B cell (primary cell): ENCODE results near the gene CLASP1. TPM values are rescaled to one million over a fixed set of nuclear protein-coding genes. Genes with fewer than 3 reads are reported as not detected.

ENCODE experiments used
- ATAC-seq: fragments of 200-7000 bp; cut with Tn5 transposase; one replicate; pipeline ENCODE4 v1.10.0; 2021; ENCODE audit warnings: low read depth, mild to moderate bottlenecking, moderate number of reproducible peaks, moderate library complexity
- CTCF ChIA-PET: fragments of 350-600 bp; sonication (Branson Sonifier 250); formaldehyde crosslinking; loops from one replicate; lab custom pipeline; 2021; ENCODE audit warnings: antibody characterized with exemption, inconsistent platforms; lab: Charles Lee
- POLR2A ChIA-PET: fragments of 350-600 bp; sonication (Branson Sonifier 250); formaldehyde crosslinking; loops from one replicate; lab custom pipeline; 2021; ENCODE audit warnings: antibody characterized with exemption; lab: Charles Lee
- DNase-seq: peaks from one replicate; pipeline ENCODE4 v3.0.0; 2013
- H2AFZ ChIP-seq: 2 replicates; pipeline ENCODE4 v1.6.1; 2012; ENCODE audit warnings: mild to moderate bottlenecking, low read depth, low read length; ENCODE audit not compliant: insufficient read depth, poor library complexity, severe bottlenecking
- H3K27ac ChIP-seq, 2 donors: 1 replicate in 1 of 2; 2 replicates in 1 of 2; pipeline ENCODE4 v1.5.1; 2012 to 2013; ENCODE audit warnings: low read length in 2 of 2, mild to moderate bottlenecking in 2 of 2, moderate library complexity in 1 of 2
- H3K27me3 ChIP-seq, 4 experiments: fragments of 200-600 bp in 1 of 4; sonication (generic) in 1 of 4; replicated peaks in 1 of 4; 1 replicate in 2 of 4; 2 replicates in 2 of 4; pipeline versions ENCODE4 v1.6.1 to v1.7.0; 2013 to 2016; ENCODE audit warnings: low read length in 3 of 4, mild to moderate bottlenecking in 2 of 4, mixed read lengths in 1 of 4, moderate library complexity in 1 of 4; ENCODE audit not compliant: insufficient read depth in 4 of 4, control insufficient read depth in 3 of 4; ENCODE audit errors: control extremely low read depth in 1 of 4
- H3K36me3 ChIP-seq, 2 experiments: replicated peaks in 1 of 2; 1 replicate in 1 of 2; 2 replicates in 1 of 2; pipeline versions ENCODE4 v1.6.1 to v1.7.1; 2013; ENCODE audit warnings: low read length in 1 of 2; ENCODE audit not compliant: insufficient read depth in 2 of 2, control insufficient read depth in 1 of 2; ENCODE audit errors: control extremely low read depth in 1 of 2, extremely low read depth in 1 of 2
- H3K4me1 ChIP-seq, 2 donors: fragments of 200-600 bp in 1 of 2; sonication (generic) in 1 of 2; 1 replicate in 1 of 2; 2 replicates in 1 of 2; pipeline versions ENCODE4 v1.5.1 to v1.6.1; 2013 to 2017; ENCODE audit warnings: low read length in 2 of 2; ENCODE audit not compliant: control insufficient read depth in 2 of 2, insufficient read depth in 2 of 2
- H3K4me2 ChIP-seq: replicated peaks from 2 replicates; pipeline ENCODE3; 2012; ENCODE audit warnings: mild to moderate bottlenecking, low read depth, low read length; ENCODE audit not compliant: poor library complexity, severe bottlenecking
- H3K4me3 ChIP-seq, 5 experiments: fragments of 200-600 bp in 1 of 5; sonication (generic) in 1 of 5; 1 replicate in 3 of 5; 2 replicates in 2 of 5; pipeline versions ENCODE4 v1.5.1 to v1.7.0; 2011 to 2016; ENCODE audit warnings: low read length in 4 of 5, mild to moderate bottlenecking in 4 of 5, low read depth in 2 of 5, control low read depth in 1 of 5, moderate library complexity in 1 of 5; ENCODE audit not compliant: insufficient read depth in 1 of 5; ENCODE audit errors: control extremely low read depth in 1 of 5, extremely low read depth in 1 of 5
- H3K79me2 ChIP-seq: fragments of 200-600 bp; sonication (generic); one replicate; pipeline ENCODE4 v1.6.0; 2016; ENCODE audit warnings: low read length; ENCODE audit not compliant: control insufficient read depth, insufficient read depth
- H3K9ac ChIP-seq: fragments of 200-600 bp; sonication (generic); 2 replicates; pipeline ENCODE4 v1.6.1; 2017; ENCODE audit warnings: mild to moderate bottlenecking, low read length, moderate library complexity
- H3K9me3 ChIP-seq, 3 donors: one replicate each; pipeline versions ENCODE4 v1.6.1 to v1.7.1; 2013; ENCODE audit warnings: low read length in 2 of 3; ENCODE audit not compliant: control insufficient read depth in 2 of 3, insufficient read depth in 1 of 3; ENCODE audit errors: control extremely low read depth in 1 of 3
- H4K20me1 ChIP-seq: 2 replicates; pipeline ENCODE4 v1.6.0; 2012; ENCODE audit warnings: mild to moderate bottlenecking, low read length; ENCODE audit not compliant: insufficient read depth, control insufficient read depth, poor library complexity, severe bottlenecking
- H3K27ac Mint-ChIP-seq: one replicate; pipeline ENCODE4 v1.8.0; 2021; ENCODE audit warnings: mixed read lengths
- H3K27me3 Mint-ChIP-seq: one replicate; pipeline ENCODE4 v1.8.0; 2021; ENCODE audit warnings: mixed read lengths
- H3K4me1 Mint-ChIP-seq: one replicate; pipeline ENCODE4 v1.8.0; 2021; ENCODE audit warnings: mixed read lengths
- H3K4me3 Mint-ChIP-seq: one replicate; pipeline ENCODE4 v1.8.0; 2021; ENCODE audit warnings: mixed read lengths
- H3K9me3 Mint-ChIP-seq: one replicate; pipeline ENCODE4 v1.8.0; 2022; ENCODE audit warnings: mixed read lengths; ENCODE audit not compliant: insufficient read depth
- EZH2 ChIP-seq: IDR thresholded peaks from 2 replicates; pipeline ENCODE4 v1.6.1; 2012; ENCODE audit warnings: borderline replicate concordance, low read depth, mild to moderate bottlenecking, moderate library complexity, low read length; ENCODE audit not compliant: insufficient read depth, poor library complexity, severe bottlenecking
- WGBS: methylation state at CpG from one replicate; pipeline ENCODE4 v1.1.5; 2013; ENCODE audit warnings: missing lambda C conversion rate; ENCODE audit not compliant: insufficient coverage; 5-methylcytosine and 5-hydroxymethylcytosine counted together
- intact Hi-C: fragments of 100-400 bp; cut with micrococcal nuclease; formaldehyde crosslinking; loops from one replicate; pipeline ENCODE4 v1.10.0; 2022
- polyA plus RNA-seq: library from polyadenylated mRNA; depleted of rRNA; stranded (reverse); fragments of >200 nt; gene quantifications from 2 replicates; pipeline ENCODE4 v1.2.3, GENCODE V29; 2012
- total RNA-seq, 2 donors: library from RNA; stranded (reverse); fragments of 120-200 nt in 1 of 2; gene quantifications; 1 replicate in 1 of 2; 2 replicates in 1 of 2; pipeline versions ENCODE4 v1.2.3 to v1.2.4, GENCODE V29; 2013 to 2022
- TF ChIP-seq, protein P1 (sequence below): fragments of 200-600 bp; IDR thresholded peaks from one replicate; pipeline ENCODE4 v1.8.0; 2022; ENCODE audit warnings: antibody characterized with exemption, mild to moderate bottlenecking

Gene CLASP1
- total and polyA plus RNA-seq, 2 donors (not counting 1 experiment from before 2014, with no cell fraction given), result 8.7 to 88.0 TPM

DNA sequence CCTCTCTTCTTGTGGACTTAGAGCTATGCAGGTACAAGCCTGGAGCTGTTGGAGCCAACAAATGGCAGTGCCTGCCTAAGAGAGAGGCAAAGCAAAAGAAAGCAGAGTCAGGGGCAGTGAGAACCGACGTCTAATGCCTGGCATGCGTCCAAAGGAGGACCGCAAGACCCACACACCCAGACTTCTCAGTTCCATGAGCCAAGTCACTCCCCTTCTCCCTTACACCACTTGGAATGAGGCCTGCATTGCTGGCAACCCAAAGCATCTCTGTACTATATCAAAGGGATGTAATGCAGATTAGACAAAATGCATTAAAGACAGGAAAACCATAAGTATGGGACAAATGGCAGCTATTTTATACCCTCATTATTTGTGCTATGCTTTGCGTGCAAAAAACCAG is 168.4 kb downstream of the CLASP1 start:
- H3K79me2 ChIP-seq, result peaks cover 22% of the 10 kb centered on the region
- peaks cover 6 to 16% of the 10 kb centered on the region in 2 experiments for H3K36me3 ChIP-seq
- H3K4me3 ChIP-seq, result no peak overlapping the region
- intact Hi-C loops, result no loop called here
- no peaks in the 10 kb centered on the region for H3K27me3 ChIP-seq
- H3K9ac ChIP-seq, result no peak overlapping the region
- H3K27ac ChIP-seq, result no peak overlapping the region
- TF ChIP-seq, protein P1, sequence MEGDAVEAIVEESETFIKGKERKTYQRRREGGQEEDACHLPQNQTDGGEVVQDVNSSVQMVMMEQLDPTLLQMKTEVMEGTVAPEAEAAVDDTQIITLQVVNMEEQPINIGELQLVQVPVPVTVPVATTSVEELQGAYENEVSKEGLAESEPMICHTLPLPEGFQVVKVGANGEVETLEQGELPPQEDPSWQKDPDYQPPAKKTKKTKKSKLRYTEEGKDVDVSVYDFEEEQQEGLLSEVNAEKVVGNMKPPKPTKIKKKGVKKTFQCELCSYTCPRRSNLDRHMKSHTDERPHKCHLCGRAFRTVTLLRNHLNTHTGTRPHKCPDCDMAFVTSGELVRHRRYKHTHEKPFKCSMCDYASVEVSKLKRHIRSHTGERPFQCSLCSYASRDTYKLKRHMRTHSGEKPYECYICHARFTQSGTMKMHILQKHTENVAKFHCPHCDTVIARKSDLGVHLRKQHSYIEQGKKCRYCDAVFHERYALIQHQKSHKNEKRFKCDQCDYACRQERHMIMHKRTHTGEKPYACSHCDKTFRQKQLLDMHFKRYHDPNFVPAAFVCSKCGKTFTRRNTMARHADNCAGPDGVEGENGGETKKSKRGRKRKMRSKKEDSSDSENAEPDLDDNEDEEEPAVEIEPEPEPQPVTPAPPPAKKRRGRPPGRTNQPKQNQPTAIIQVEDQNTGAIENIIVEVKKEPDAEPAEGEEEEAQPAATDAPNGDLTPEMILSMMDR, result no peak
- TF ChIP-seq EZH2, result no peak
- ChIA-PET POLR2A (no interaction called here), CTCF (no interaction called here)
- H2AFZ ChIP-seq, result no peak overlapping the region
- H3K9me3 Mint-ChIP-seq, result no peaks in the 10 kb centered on the region
- H3K27ac Mint-ChIP-seq, result no peak overlapping the region
- no peak overlapping the region for H3K4me3 Mint-ChIP-seq
- WGBS, result 96% methylated on average over 4 of the region's 5 CpGs
- H3K4me2 ChIP-seq, result no peak overlapping the region
- DNase-seq (no peak), ATAC-seq (no peak)
- H4K20me1 ChIP-seq, result no peaks in the 10 kb centered on the region
- H3K4me1 Mint-ChIP-seq, result peaks cover 18% of the 10 kb centered on the region
- no peaks in the 10 kb centered on the region for H3K4me1 ChIP-seq
- H3K27me3 Mint-ChIP-seq, result no peaks in the 10 kb centered on the region
- H3K9me3 ChIP-seq, result no peaks in the 10 kb centered on the region

DNA sequence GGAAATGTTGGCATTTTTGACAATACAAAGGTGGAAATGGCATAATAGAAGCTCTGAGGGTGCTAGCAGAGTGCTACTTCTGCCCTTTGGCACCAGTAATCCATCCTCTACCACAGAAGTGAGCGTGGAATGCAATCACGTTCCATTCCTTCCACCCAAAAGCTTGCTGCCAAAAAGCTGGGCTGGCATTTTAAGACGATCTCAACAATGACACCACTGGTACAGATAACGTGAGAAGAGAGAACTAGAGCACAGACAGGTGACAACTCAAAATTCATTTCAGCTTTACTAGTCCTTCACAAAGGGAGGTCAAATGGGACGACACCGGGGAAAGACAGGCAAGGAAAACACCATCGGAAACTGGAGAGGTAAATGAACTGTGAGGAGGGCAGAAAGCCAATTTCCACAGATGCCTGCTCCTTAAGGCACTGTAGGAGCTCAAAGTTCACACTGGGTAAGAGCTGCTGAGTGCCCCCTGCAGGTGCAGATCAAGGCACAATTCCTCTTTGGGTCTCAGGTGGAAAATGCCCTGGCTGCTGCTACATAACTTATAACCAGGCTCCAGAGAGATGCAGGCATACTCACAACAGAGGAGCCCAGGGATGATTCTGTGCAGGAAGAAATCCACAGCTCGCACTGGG is 169.3 kb downstream of the CLASP1 start:
- H3K9ac ChIP-seq, result no peak overlapping the region
- no peak overlapping the region for H3K27ac ChIP-seq
- DNase-seq, result no peak
- no peak overlapping the region for H3K4me3 Mint-ChIP-seq
- H3K36me3 ChIP-seq, result peaks cover 6 to 15% of the 10 kb centered on the region in 2 experiments
- no peaks in the 10 kb centered on the region for H3K9me3 Mint-ChIP-seq
- no peak for ATAC-seq
- TF ChIP-seq, protein P1, result no peak
- no peak for TF ChIP-seq EZH2
- intact Hi-C loops, result no loop called here
- H3K9me3 ChIP-seq, result no peaks in the 10 kb centered on the region
- no peaks in the 10 kb centered on the region for H4K20me1 ChIP-seq
- no peak overlapping the region for H3K4me2 ChIP-seq
- H3K27me3 ChIP-seq, result no peaks in the 10 kb centered on the region
- H3K27me3 Mint-ChIP-seq, result no peaks in the 10 kb centered on the region
- peaks cover 17% of the 10 kb centered on the region for H3K4me1 Mint-ChIP-seq
- H2AFZ ChIP-seq, result no peak overlapping the region
- H3K4me1 ChIP-seq, result no peaks in the 10 kb centered on the region
- 97% methylated on average over 7 of the region's 8 CpGs for WGBS
- H3K27ac Mint-ChIP-seq, result no peak overlapping the region
- ChIA-PET CTCF (no interaction called here), POLR2A (no interaction called here)
- no peak overlapping the region for H3K4me3 ChIP-seq
- H3K79me2 ChIP-seq, result peaks cover 22% of the 10 kb centered on the region
